DND-41 (cell line): ENCODE results near the gene KIR3DL1.
"Not testable (repeated sequence)": the region's sequence is repeated elsewhere in the genome, so short reads cannot be mapped to it uniquely, and the experiment has no call there.

Experiments used
- EZH2 ChIP-seq: IDR thresholded peaks from 3 replicates; pipeline ENCODE4 v1.6.1; 2012; ENCODE audit warnings: borderline replicate concordance, low read depth, mild to moderate bottlenecking, moderate library complexity, low read length, inconsistent platforms; ENCODE audit not compliant: severe bottlenecking
- TF ChIP-seq, protein P1 (sequence below): IDR thresholded peaks from 2 replicates; pipeline ENCODE4 v1.5.1; 2012; ENCODE audit warnings: borderline replicate concordance, low read length, moderate library complexity, mild to moderate bottlenecking; ENCODE audit not compliant: poor library complexity, severe bottlenecking; ENCODE audit errors: extremely low read depth

DNA sequence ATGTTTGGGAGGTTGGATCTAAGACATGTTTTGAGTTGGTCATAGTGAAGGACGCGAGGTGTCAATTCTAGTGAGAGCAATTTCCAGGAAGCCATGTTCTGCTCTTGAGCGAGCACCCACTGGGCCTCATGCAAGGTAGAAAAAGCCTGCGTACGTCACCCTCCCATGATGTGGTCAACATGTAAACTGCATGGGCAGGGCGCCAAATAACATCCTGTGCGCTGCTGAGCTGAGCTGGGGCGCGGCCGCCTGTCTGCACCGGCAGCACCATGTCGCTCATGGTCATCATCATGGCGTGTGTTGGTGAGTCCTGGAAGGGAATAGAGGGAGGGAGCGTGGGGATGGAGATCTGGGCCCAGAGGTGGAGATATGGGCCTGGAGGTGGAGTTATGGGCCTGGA is 16.2 kb downstream of the KIR3DL1 start, which contains the start of gene KIR2DS4:
- TF ChIP-seq, protein P1, sequence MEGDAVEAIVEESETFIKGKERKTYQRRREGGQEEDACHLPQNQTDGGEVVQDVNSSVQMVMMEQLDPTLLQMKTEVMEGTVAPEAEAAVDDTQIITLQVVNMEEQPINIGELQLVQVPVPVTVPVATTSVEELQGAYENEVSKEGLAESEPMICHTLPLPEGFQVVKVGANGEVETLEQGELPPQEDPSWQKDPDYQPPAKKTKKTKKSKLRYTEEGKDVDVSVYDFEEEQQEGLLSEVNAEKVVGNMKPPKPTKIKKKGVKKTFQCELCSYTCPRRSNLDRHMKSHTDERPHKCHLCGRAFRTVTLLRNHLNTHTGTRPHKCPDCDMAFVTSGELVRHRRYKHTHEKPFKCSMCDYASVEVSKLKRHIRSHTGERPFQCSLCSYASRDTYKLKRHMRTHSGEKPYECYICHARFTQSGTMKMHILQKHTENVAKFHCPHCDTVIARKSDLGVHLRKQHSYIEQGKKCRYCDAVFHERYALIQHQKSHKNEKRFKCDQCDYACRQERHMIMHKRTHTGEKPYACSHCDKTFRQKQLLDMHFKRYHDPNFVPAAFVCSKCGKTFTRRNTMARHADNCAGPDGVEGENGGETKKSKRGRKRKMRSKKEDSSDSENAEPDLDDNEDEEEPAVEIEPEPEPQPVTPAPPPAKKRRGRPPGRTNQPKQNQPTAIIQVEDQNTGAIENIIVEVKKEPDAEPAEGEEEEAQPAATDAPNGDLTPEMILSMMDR, result not testable (repeated sequence)
- TF ChIP-seq EZH2, result not testable (repeated sequence)
